ENCODE measurements around the gene ITPR3.

The ITPR3 gene

GRCh38 chr6:33724102-33725023 is 103.2 kb downstream of the ITPR3 start:
- DNase-seq = peak; percentile 9

GRCh38 chr6:33725222-33725621 is 104.1 kb downstream of the ITPR3 start:
- DNase-seq = no peak

DNA sequence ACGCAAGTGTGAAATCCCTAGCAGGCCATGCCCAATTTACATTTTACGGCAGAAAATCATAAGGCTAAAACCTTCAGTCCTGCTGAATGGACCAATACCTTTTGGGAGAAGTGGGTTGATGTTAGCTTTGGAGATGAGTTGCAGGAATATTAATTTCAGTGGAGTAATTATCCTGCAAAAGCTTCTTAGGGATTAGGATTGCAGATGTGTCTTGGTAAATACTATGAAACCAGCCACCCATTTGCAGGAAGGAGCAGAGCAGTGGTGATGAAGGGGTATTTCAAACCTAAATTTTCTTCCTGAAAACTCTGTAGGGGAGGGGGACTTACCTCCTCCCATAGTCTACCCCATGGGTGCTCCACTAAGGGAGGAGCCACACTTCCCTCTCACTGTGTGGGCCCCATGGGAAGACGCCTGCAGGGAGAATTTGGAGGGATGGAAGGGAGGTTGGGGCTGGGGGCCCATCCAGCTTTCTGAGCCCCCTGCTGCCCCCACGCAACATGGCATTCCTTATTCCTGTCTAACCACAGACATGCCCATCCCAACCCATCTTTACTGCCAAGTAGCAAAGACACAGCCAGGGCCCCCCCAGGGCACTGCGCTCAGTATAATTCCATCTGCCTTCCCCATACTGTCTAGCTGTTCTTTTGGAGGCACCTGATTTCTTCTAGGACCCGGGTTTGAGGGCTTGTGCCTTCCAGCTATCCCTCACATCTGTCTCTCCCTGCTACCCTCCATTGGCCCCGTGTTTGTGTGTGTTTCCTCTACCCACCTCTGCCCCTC is 105.0 kb downstream of the ITPR3 start:
- DNase-seq = no peak

GRCh38 chr6:33726696-33727095 is 105.6 kb downstream of the ITPR3 start:
- no peak for DNase-seq

DNA sequence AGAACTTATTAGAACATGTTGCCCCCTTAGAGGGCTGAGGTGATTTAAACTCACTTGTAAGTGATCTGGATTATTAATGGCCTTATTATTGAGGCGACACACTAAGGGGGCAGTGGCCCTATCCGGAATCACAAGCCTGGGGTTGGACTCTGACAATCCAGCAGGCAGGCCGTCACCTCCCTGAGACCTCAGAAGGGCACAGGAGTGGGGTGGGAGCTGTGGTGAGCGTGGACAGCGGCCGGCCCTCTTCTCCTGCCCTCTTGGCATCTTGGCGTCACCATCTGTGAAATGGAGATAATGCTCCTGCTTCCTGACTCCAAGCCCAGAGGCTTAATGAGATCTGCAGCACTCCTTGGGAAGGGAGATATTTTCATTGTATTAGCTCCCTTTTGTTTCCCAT is 106.0 kb downstream of the ITPR3 start:
- DNase-seq = no peak

- no peak for DNase-seq
Observed at GRCh38 chr6:33727932-33728331, 106.8 kb downstream of the ITPR3 start.

GRCh38 chr6:33728438-33728837 is 107.3 kb downstream of the ITPR3 start:
- no peak for DNase-seq

GRCh38 chr6:33729059-33729458 is 107.9 kb downstream of the ITPR3 start:
- no peak for DNase-seq

GRCh38 chr6:33730611-33731010 is 109.5 kb downstream of the ITPR3 start:
- DNase-seq = no peak

GRCh38 chr6:33731035-33731434 is 109.9 kb downstream of the ITPR3 start:
- no peak for DNase-seq

DNA sequence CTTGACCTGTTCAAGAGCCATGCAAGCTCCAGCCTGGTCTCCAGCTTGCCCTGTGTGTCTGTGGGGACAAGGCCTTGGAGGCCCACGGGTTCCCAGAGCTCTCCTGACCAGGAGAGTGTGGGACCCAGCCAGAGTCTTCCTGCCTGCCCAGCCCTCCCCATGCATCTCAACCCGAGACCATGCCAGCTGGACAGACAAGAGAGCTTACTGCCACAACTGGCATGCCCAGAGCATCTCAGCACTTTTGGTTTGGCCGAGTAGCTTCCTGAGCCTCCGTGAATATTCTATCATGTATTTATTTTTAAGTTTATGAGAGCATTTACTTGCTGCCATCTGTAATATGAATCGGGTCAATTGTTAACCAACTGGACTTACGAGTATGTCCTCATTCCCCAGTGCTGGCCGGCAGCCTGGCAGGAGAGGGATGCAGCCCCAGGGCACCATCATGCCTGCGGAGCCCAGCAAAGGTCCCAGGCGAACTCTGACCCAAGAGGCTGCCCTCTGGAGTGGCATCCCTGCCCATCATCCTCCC is 110.7 kb downstream of the ITPR3 start:
- DNase-seq = no peak

DNA sequence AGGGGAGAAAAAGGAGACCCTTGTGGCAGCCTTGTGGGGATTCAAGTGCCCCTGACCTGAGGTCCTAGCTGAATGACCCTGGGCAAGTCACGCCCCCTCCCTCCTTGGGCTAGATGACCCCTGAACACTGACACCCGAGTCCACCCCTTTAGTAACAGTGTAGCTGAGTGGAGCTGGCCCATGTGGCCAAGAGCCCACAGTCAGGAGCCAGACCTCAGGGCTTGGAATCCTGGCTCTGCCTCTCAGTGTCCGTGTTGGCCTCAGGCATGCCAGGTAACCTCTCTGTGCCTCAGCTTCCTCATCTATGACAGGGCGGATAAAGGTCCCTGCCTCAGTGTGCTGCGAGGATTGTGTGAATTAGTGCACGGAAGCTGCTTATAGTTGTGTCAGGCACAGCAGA is 111.3 kb downstream of the ITPR3 start:
- DNase-seq = no peak

DNA sequence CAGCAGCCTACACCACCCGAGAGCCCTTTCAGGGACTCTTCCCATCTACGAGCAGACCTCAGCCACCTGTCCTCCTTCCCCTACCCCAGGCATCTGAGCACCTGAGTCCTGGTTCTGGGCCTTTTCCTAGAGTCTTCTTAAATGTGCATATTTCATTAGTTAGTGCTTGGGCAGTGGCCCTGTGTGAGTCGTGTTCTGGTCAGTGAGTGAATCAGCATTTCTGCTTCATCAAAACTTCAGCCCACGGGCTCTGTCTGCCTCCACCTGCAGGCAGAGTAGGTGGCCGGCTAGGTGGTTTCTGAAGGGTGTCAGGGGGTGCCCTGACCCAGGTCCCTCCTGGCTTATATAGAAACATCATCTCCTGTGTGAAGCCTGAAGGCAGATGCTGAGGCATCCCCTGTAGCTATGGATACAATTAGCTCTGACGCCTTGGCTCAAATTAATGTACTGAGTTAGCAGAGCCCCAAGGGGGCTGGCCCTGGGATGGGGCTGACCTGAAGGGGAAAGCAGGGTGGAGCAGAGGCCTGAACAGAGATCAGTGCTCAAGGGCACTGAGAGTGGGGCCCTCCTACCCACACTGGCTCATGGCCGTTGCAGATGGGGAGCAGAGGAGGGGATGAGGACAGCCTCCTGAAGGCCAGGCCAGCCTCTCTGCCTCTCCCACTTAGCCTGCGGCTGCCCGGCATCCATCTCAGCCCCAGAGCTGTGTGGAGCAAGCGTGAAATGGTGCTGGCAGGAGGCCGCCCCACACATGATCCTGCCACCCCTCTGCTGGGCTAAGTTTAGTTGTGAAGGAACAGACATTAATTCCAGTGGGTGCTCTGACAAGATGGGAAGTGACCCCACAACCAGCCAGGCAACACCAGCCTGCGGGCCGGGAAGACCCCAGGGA is 111.9 kb downstream of the ITPR3 start:
- no peak for DNase-seq

GRCh38 chr6:33733709-33734007 is 112.5 kb downstream of the ITPR3 start:
- no peak for DNase-seq

- no peak for DNase-seq
Observed at GRCh38 chr6:33735216-33735615, 114.1 kb downstream of the ITPR3 start.

- DNase-seq = no peak
Observed at GRCh38 chr6:33737267-33738026, 116.3 kb downstream of the ITPR3 start.

GRCh38 chr6:33738153-33738552 is 117.0 kb downstream of the ITPR3 start:
- DNase-seq = no peak

GRCh38 chr6:33738879-33739278 is 117.8 kb downstream of the ITPR3 start:
- no peak for DNase-seq

GRCh38 chr6:33739571-33739970 is 118.4 kb downstream of the ITPR3 start:
- DNase-seq = no peak

DNA sequence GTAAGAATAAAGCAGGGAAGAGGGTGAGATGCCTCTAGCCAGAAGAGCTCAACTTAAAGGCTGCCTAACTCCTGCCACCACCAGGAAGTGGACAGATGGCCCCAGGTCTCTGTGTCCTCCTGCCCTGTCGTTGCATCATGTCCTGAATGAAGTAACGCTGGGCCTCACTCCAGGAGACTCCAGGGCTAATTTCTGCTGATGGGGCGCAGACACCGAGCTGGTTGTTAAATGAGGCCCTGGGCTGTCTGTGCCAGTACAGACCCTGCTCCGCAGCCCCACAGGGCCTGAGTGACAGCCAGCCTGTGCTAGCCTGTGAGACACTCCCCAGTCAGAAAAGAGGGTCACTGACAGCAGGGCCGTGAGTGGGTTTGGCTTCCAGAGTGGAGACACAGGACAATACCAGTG is 119.1 kb downstream of the ITPR3 start:
- no peak for DNase-seq

DNA sequence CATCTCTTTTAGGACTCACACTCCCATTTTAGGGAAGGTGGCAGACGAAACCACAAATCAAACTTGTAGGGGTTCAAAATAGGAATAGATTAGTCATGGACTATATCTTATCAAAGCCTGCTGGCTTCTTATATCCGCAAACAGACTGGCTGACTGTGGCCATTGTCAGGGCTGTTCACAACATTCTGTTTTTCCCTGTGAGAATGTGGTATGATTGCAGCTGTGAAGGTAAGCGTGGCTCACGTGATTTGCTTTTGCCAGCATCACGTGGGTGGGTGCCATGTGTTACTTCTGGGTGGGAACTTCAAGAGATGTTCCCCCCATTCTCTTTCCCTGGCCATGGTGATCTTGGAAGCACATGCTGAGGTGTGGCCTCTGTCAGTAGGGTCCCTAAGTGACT is 119.7 kb downstream of the ITPR3 start:
- no peak for DNase-seq

GRCh38 chr6:33742092-33742491 is 121.0 kb downstream of the ITPR3 start:
- no peak for DNase-seq

Data from activated CD4-positive, alpha-beta T cell treated with anti-CD3 and anti-CD28 coated beads, Interleukin-2, amount 50 U/mL, for 1 hour (primary cell).